ENCODE data around the gene CTNNA2. TPM values are rescaled to one million over a fixed set of nuclear protein-coding genes. Genes with fewer than 3 reads are reported as not detected.
"Not testable (repeated sequence)": the region's sequence is repeated elsewhere in the genome, so short reads cannot be mapped to it uniquely, and the experiment has no call there.

The CTNNA2 gene
- total RNA-seq, 1 donor from 2014 or later, result 15.0 TPM

DNA sequence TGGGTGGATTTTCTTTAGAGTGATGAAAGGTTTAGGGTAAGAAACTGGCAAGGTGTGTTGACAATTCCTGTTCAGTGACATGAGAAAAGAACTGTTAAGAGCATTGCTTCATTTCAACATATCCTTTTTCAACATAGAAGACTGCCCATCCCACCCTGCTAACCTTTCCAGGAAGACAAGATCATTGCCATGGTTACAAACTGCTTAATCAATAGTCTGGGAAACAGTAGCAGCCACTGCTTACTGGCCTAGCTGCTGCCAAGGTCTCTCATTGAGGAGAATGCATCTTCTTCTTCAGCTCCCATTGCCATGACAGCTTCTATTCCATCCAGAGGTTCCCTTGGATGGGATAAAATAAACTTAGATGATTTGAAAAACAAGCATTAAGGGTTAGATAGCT, 579.6 kb downstream of the CTNNA2 start:
- Mint-ChIP-seq H3K36me3 (no peaks in the 10 kb centered on the region), H3K9me3 (no peaks in the 10 kb centered on the region), H3K27ac (no peak overlapping the region), H3K27me3 (no peaks in the 10 kb centered on the region), H3K4me1 (ENCODE audit: unreplicated experiment) (no peaks in the 10 kb centered on the region), H3K4me3 (no peak overlapping the region)
- DNase-seq (ENCODE audit: extremely low spot score, unreplicated experiment), result no peak
- TF ChIP-seq, protein P1, sequence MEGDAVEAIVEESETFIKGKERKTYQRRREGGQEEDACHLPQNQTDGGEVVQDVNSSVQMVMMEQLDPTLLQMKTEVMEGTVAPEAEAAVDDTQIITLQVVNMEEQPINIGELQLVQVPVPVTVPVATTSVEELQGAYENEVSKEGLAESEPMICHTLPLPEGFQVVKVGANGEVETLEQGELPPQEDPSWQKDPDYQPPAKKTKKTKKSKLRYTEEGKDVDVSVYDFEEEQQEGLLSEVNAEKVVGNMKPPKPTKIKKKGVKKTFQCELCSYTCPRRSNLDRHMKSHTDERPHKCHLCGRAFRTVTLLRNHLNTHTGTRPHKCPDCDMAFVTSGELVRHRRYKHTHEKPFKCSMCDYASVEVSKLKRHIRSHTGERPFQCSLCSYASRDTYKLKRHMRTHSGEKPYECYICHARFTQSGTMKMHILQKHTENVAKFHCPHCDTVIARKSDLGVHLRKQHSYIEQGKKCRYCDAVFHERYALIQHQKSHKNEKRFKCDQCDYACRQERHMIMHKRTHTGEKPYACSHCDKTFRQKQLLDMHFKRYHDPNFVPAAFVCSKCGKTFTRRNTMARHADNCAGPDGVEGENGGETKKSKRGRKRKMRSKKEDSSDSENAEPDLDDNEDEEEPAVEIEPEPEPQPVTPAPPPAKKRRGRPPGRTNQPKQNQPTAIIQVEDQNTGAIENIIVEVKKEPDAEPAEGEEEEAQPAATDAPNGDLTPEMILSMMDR (conservative IDR thresholded peaks at IDR 0.05), result no peak

DNA sequence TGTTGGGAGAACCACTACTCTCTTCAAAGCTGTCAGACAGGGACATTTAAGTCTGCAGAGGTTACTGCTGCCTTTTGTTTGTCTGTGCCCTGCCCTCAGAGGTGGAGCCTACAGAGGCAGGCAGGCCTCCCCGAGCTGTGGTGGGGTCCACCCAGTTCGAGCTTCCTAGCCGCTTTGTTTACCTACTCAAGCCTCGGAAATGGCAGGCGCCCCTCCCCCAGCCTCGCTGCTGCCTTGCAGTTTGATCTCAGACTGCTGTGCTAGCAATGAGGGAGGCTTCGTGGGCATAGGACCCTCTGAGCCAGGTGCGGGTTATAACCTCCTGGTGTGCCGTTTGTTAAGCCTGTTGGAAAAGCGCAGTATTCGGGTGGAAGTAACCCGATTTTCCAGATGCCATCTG, 585.7 kb downstream of the CTNNA2 start:
- not testable (repeated sequence) for DNase-seq (ENCODE audit: extremely low spot score, unreplicated experiment); H3K27ac Mint-ChIP-seq; H3K4me3 Mint-ChIP-seq; H3K27me3 Mint-ChIP-seq; H3K9me3 Mint-ChIP-seq; H3K4me1 Mint-ChIP-seq (ENCODE audit: unreplicated experiment); H3K36me3 Mint-ChIP-seq

DNA sequence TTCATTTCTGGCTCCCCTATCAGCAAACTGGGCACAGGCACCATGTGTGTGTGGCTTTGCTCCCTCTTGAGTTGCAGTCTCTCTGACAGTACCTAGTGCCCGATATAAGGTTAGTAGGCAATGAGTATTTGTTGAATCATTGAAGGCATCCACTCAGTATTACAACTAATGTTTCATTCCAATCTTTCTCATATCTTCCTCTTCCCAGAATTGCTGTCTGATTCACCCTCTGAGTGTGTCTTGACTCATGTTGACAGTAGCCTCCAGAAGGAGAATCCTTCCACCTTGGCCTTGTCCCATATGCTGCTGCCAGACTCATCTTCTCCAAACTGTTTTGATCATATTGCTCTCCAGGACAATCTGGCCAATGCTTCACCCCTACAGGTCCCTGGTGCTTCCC, 589.2 kb downstream of the CTNNA2 start:
- Mint-ChIP-seq H3K9me3 (peaks cover 4% of the 10 kb centered on the region), H3K4me3 (no peak overlapping the region), H3K4me1 (ENCODE audit: unreplicated experiment) (no peaks in the 10 kb centered on the region), H3K27me3 (no peaks in the 10 kb centered on the region), H3K27ac (no peak overlapping the region), H3K36me3 (no peaks in the 10 kb centered on the region)
- TF ChIP-seq, protein P1 (conservative IDR thresholded peaks at IDR 0.05), result no peak
- DNase-seq (ENCODE audit: extremely low spot score, unreplicated experiment), result no peak

DNA sequence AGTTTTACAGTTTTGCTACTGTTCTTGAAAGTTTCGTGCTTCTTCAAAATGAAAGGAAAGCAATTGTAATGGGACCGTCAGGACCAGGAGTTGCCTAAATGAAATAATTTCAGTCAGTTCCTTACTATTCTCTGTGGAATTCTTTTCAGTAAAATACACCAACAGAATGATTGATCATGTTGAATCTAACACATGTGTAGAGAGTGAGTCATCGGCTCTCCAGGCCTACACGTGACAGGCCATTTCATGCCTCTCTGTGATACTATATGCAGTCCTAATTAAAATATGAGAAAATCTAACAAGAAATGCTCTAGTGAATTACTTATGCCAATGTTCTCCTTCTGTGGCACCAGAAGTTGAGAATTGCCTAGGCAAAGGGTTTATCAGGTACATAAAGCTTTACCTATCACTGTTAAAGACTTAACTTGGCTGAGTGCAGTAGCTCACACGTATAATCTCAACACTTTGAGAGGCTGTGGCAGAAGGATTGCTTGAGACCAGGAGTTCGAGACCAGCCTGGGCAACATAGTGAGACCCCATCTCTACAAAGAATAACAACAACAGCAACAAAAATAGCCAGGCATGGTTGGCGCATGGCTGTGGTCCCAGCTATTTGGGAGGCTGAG, 592.3 kb downstream of the CTNNA2 start:
- TF ChIP-seq, protein P1 (conservative IDR thresholded peaks at IDR 0.05), result no peak
- H3K4me3 Mint-ChIP-seq, result no peak overlapping the region
- no peaks in the 10 kb centered on the region for H3K4me1 Mint-ChIP-seq (ENCODE audit: unreplicated experiment)
- H3K9me3 Mint-ChIP-seq, result peaks cover 4% of the 10 kb centered on the region
- H3K27me3 Mint-ChIP-seq, result no peaks in the 10 kb centered on the region
- H3K27ac Mint-ChIP-seq, result no peak overlapping the region
- no peak for DNase-seq (ENCODE audit: extremely low spot score, unreplicated experiment)
- no peaks in the 10 kb centered on the region for H3K36me3 Mint-ChIP-seq

DNA sequence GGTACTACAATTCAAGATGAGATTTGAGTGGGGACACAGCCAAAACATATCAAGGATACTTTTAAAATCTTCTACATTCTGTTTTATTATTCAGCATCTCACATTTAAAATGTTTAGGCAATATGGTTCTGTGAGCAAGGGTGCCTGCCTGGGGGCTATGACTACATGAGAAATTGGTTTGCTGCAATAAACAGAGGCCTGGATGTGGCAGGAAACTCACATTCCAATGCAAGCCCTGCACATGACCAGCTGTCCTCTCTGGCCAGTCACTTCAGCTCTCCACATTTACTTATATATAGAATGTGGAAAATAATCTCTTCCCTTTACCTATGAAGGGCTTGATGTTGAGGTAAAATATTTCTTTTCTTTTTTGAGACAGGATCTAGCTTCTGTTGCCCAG, 598.3 kb downstream of the CTNNA2 start:
- Mint-ChIP-seq H3K4me1 (ENCODE audit: unreplicated experiment) (no peaks in the 10 kb centered on the region), H3K27me3 (no peaks in the 10 kb centered on the region), H3K9me3 (peaks cover 7% of the 10 kb centered on the region), H3K36me3 (no peaks in the 10 kb centered on the region), H3K27ac (no peak overlapping the region), H3K4me3 (no peak overlapping the region)
- DNase-seq (ENCODE audit: extremely low spot score, unreplicated experiment), result no peak
- TF ChIP-seq, protein P1 (conservative IDR thresholded peaks at IDR 0.05), result no peak

DNA sequence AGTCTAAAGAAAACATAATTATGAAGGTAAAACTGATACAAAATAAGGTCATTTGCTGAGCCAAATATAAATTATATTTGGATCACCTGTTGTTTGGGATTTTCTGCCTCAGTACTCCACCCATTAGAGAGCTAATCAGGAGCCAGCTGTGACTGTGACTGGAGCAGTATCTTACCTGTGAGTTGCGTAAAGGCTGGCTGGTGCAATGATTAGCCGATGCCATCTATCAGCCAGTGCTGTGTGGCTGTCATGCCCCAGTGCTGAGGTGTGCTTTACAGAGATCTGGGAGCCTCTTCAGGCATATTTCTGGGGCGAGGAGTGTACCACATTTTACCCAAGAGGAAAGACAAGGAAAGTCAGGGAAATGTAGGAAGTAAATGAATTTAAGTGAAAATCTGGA, 599.9 kb downstream of the CTNNA2 start:
- H3K4me1 Mint-ChIP-seq (ENCODE audit: unreplicated experiment), result no peaks in the 10 kb centered on the region
- no peak overlapping the region for H3K27ac Mint-ChIP-seq
- no peaks in the 10 kb centered on the region for H3K27me3 Mint-ChIP-seq
- TF ChIP-seq, protein P1 (conservative IDR thresholded peaks at IDR 0.05), result no peak
- no peak for DNase-seq (ENCODE audit: extremely low spot score, unreplicated experiment)
- peaks cover 7% of the 10 kb centered on the region for H3K9me3 Mint-ChIP-seq
- H3K4me3 Mint-ChIP-seq, result no peak overlapping the region
- H3K36me3 Mint-ChIP-seq, result no peaks in the 10 kb centered on the region
